GM12878 (cell line): ENCODE measurements around the gene SPRY1. TPM values are rescaled to one million over a fixed set of nuclear protein-coding genes. Genes with fewer than 3 reads are reported as not detected.

Experiments used
- ATAC-seq: fragments of 200-7000 bp; cut with Tn5 transposase; 3 replicates; pipeline ENCODE4 v1.9.1; 2020; ENCODE audit warnings: mild to moderate bottlenecking, moderate library complexity
- BruUV-seq: library from RNA; stranded (reverse); fragments of 400-500 nt; replicated peaks from 2 replicates; lab custom pipeline; 2021; lab: Mats Ljungman, UMichigan
- CTCF ChIA-PET: fragments of 300-600 bp; sonication (Branson Sonifier 250); formaldehyde crosslinking; extraction: SDS; loops from one replicate; lab custom pipeline; 2021; ENCODE audit warnings: inconsistent platforms; lab: Yijun Ruan, JAX
- POLR2A ChIA-PET: fragments of 350-600 bp; formaldehyde crosslinking; extraction: SDS; loops from one replicate; lab custom pipeline; 2021; ENCODE audit warnings: inconsistent platforms; lab: Charles Lee
- RAD21 ChIA-PET: fragments of 300-600 bp; sonication (Branson Sonifier 250); formaldehyde crosslinking; loops from one replicate; lab custom pipeline; 2023; ENCODE audit warnings: antibody characterized with exemption; ENCODE audit not compliant: unreplicated experiment; lab: Charles Lee
- SMC1A ChIA-PET: fragments of 300-600 bp; sonication (Branson Sonifier 250); formaldehyde crosslinking; loops from one replicate; lab custom pipeline; 2023; ENCODE audit not compliant: unreplicated experiment, uncharacterized antibody; lab: Charles Lee
- DNase-seq: peaks from one replicate; pipeline ENCODE4 v3.0.0-alpha.2; 2011; ENCODE audit warnings: low read depth, low spot score
- FAIRE-seq: peaks from 3 replicates; lab custom pipeline; 2011; peaks lifted over from hg19 to GRCh38; lab: Jason Lieb, UNC
- H2AFZ ChIP-seq: 2 replicates; pipeline ENCODE4 v1.6.0; 2011; ENCODE audit warnings: low read depth, low read length, control low read depth; ENCODE audit not compliant: control insufficient read depth
- H3K27ac ChIP-seq: 2 replicates; pipeline ENCODE4 v1.5.1; 2011; ENCODE audit warnings: control low read depth; ENCODE audit not compliant: control insufficient read depth, insufficient read depth
- H3K27me3 ChIP-seq, 2 experiments: replicated peaks in 1 of 2; 2 replicates each; pipeline versions ENCODE4 v1.6.0 to v1.6.1; 2011; ENCODE audit warnings: low read length in 1 of 2; ENCODE audit not compliant: control insufficient read depth in 2 of 2, insufficient read depth in 2 of 2
- H3K36me3 ChIP-seq, 2 experiments: 2 replicates each; pipeline ENCODE4 v1.5.1; 2011; ENCODE audit warnings: low read length in 1 of 2; ENCODE audit not compliant: control insufficient read depth in 2 of 2, insufficient read depth in 2 of 2
- H3K4me1 ChIP-seq: 2 replicates; pipeline ENCODE4 v1.6.1; 2011; ENCODE audit warnings: mild to moderate bottlenecking, low read length, moderate library complexity, mixed read lengths; ENCODE audit not compliant: control insufficient read depth, insufficient read depth
- H3K4me2 ChIP-seq: 2 replicates; pipeline ENCODE4 v1.6.0; 2011; ENCODE audit warnings: control low read depth; ENCODE audit not compliant: control insufficient read depth, insufficient read depth
- H3K4me3 ChIP-seq: fragments of 200-600 bp; sonication (generic); 2 replicates; pipeline ENCODE4 v1.5.1; 2016
- H3K79me2 ChIP-seq: 2 replicates; pipeline ENCODE4 v1.6.0; 2011; ENCODE audit warnings: low read length; ENCODE audit not compliant: control insufficient read depth, insufficient read depth
- H3K9ac ChIP-seq: 2 replicates; pipeline ENCODE4 v1.8.0; 2011; ENCODE audit warnings: low read length, control low read depth, mixed read lengths; ENCODE audit not compliant: control insufficient read depth, insufficient read depth
- H3K9me3 ChIP-seq: replicated peaks from 3 replicates; pipeline ENCODE4 v1.5.1; 2011; ENCODE audit warnings: mild to moderate bottlenecking, low read length; ENCODE audit not compliant: control insufficient read depth, insufficient read depth
- H4K20me1 ChIP-seq: 2 replicates; pipeline ENCODE4 v1.6.0; 2011; ENCODE audit not compliant: control insufficient read depth, insufficient read depth
- BMI1 ChIP-seq: fragments of 450-650 bp; IDR thresholded peaks from 2 replicates; pipeline ENCODE4 v1.6.1; 2016; ENCODE audit warnings: mild to moderate bottlenecking, moderate library complexity, borderline replicate concordance
- CHD2 ChIP-seq: IDR thresholded peaks from 2 replicates; pipeline ENCODE4 v1.6.1; 2011; ENCODE audit warnings: low read depth, low read length, improper control_type of control experiment, borderline replicate concordance
- EED ChIP-seq: sonication (generic); IDR thresholded peaks from 2 replicates; pipeline ENCODE4 v1.6.1; 2016; ENCODE audit warnings: antibody characterized with exemption, low read depth
- FOXK2 ChIP-seq: fragments of 450-650 bp; IDR thresholded peaks from 2 replicates; pipeline ENCODE4 v1.6.1; 2017; ENCODE audit warnings: mild to moderate bottlenecking, moderate library complexity
- HDAC6 ChIP-seq: fragments of 200-600 bp; sonication (generic); IDR thresholded peaks from one replicate; pipeline ENCODE4 v1.8.0; 2017; ENCODE audit warnings: antibody characterized with exemption; ENCODE audit not compliant: unreplicated experiment
- HDGF ChIP-seq: fragments of 450-650 bp; IDR thresholded peaks from 2 replicates; pipeline ENCODE4 v1.6.1; 2016; ENCODE audit warnings: antibody characterized with exemption
- KDM1A ChIP-seq: fragments of 200-600 bp; sonication (generic); IDR thresholded peaks from 2 replicates; pipeline ENCODE4 v1.6.1; 2016; ENCODE audit warnings: borderline replicate concordance
- LARP7 ChIP-seq: fragments of 450-650 bp; IDR thresholded peaks from 2 replicates; pipeline ENCODE4 v1.6.1; 2017; ENCODE audit warnings: mild to moderate bottlenecking
- MEF2B ChIP-seq: fragments of 450-650 bp; IDR thresholded peaks from 2 replicates; pipeline ENCODE4 v1.6.1; 2018; ENCODE audit warnings: mild to moderate bottlenecking, moderate library complexity; ENCODE audit not compliant: partially characterized antibody, poor library complexity, severe bottlenecking
- NFYA ChIP-seq: IDR thresholded peaks from 2 replicates; pipeline ENCODE4 v1.6.1; 2011; ENCODE audit warnings: low read depth, mild to moderate bottlenecking, low read length, improper control_type of control experiment, borderline replicate concordance
- NR2C2 ChIP-seq: IDR thresholded peaks from 2 replicates; pipeline ENCODE4 v1.6.1; 2011; ENCODE audit warnings: borderline replicate concordance, low read depth; ENCODE audit not compliant: control insufficient read depth, insufficient read length
- RUNX3 ChIP-seq: IDR thresholded peaks from 2 replicates; pipeline ENCODE4 v1.6.1; 2012; ENCODE audit warnings: low read length, inconsistent platforms
- TCF3 ChIP-seq: IDR thresholded peaks from 2 replicates; pipeline ENCODE4 v1.6.1; 2012; ENCODE audit warnings: low read depth, mild to moderate bottlenecking, low read length, borderline replicate concordance; ENCODE audit not compliant: insufficient read depth
- WGBS: methylation state at CpG from one replicate; pipeline ENCODE4 v1.1.6; 2016; ENCODE audit warnings: low lambda C conversion rate; ENCODE audit not compliant: insufficient replicate concordance, insufficient coverage; ENCODE audit errors: missing lambda C conversion rate; 5-methylcytosine and 5-hydroxymethylcytosine counted together
- in situ Hi-C: fragments of 300-500 bp; cut with MboI; formaldehyde crosslinking; loops from 9 replicates; pipeline ENCODE4 v1.14.3; 2018; ENCODE audit warnings: mixed read lengths
- intact Hi-C: fragments of 100-400 bp; cut with micrococcal nuclease; formaldehyde crosslinking; loops from one replicate; pipeline ENCODE4 v1.14.2; 2022; ENCODE audit not compliant: unreplicated experiment
- polyA plus RNA-seq, 11 experiments: library from polyadenylated mRNA; depleted of rRNA in 4 of 11; unstranded in 6 of 11; stranded (reverse) in 5 of 11; fragments of >200 nt; fragmentation: Nextera tagmentation in 4 of 11; fragmentation: Illumina TruSeq in 1 of 11; extraction: Ambion mirVana in 4 of 11; extraction: Trizol in 1 of 11; gene quantifications; 1 replicate in 1 of 11; 2 replicates in 10 of 11; pipeline versions ENCODE4 v1.2.1 to v1.2.3, GENCODE V29; 2011 to 2016; ENCODE audit warnings: inconsistent platforms in 2 of 11, missing spikeins in 2 of 11, low read depth in 1 of 11
- total RNA-seq, 4 experiments: library from RNA; depleted of rRNA in 3 of 4; stranded (reverse); fragments of >200 nt in 3 of 4; fragmentation: Illumina TruSeq in 1 of 4; extraction: Trizol in 1 of 4; gene quantifications; 2 replicates each; pipeline versions ENCODE4 v1.2.1 to v1.2.3, GENCODE V29; 2013 to 2021
- TF ChIP-seq, protein P1 (sequence below): IDR thresholded peaks from 2 replicates; pipeline ENCODE4 v1.6.1; 2011; ENCODE audit warnings: borderline replicate concordance, low read depth, mild to moderate bottlenecking, moderate library complexity, mixed read lengths, low read length; ENCODE audit not compliant: insufficient read depth; ENCODE audit errors: extremely low read length

Gene SPRY1
- total and polyA plus RNA-seq, 10 of the 15 experiments (the other 5 are each of a cell fraction or from before 2014, with no cell fraction given), result 0.05 to 5.7 (median 0.23) TPM; not detected in 2

DNA sequence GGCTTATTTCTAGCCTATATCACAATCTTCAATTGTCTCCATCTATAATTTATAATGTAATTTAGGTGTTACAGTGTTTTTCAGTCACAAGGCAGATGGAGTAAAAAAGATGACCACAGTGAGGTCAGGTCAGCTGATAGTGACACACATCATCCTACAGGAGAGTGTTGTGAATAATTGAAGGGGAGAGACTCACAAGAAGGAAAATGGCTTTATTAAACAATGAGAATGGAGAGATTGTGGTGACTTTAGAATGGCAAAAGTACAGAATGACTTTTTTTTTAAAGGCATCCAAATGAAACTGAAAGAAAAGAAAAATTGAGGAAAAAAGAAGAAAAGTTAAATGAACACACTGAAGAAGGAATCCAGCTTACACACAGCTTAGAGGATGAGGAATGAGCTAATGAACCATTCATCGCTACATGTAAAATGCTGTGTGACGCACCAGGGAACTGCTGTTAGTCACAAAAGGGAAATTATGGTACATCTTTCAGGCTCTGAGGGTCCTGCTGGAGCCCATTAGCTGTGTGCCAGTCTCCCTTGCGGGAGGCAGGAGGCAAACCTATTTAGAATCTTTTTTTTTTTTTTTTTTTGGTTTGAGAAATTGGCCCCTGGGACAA is 56.6 kb downstream of the SPRY1 start:
- POLR2A ChIA-PET, result interaction anchor here (0.6 kb wide), 1 partner anchor 34 kb away, joined by 5 read pairs; no protein-coding TSS in a partner anchor
- intact Hi-C loops, result no loop called here

More for the DNA sequence above, 56.6 kb downstream of the SPRY1 start:
- H3K27me3 ChIP-seq, result no peaks in the 10 kb centered on the region
- no peaks in the 10 kb centered on the region for H4K20me1 ChIP-seq
- DNase-seq (no peak), ATAC-seq (no peak), FAIRE-seq (no peak)
- peaks cover 11% of the 10 kb centered on the region for H3K4me1 ChIP-seq
- H2AFZ ChIP-seq, result no peak overlapping the region
- no peak overlapping the region for H3K4me2 ChIP-seq
- no peak for TF ChIP-seq TCF3
- no peak for TF ChIP-seq NFYA
- TF ChIP-seq NR2C2, result no peak
- no peak for TF ChIP-seq HDGF
- TF ChIP-seq CHD2, result no peak
- no peak for TF ChIP-seq EED
- no peak for TF ChIP-seq LARP7
- no peak for TF ChIP-seq HDAC6
- TF ChIP-seq FOXK2, result no peak
- TF ChIP-seq, protein P1, sequence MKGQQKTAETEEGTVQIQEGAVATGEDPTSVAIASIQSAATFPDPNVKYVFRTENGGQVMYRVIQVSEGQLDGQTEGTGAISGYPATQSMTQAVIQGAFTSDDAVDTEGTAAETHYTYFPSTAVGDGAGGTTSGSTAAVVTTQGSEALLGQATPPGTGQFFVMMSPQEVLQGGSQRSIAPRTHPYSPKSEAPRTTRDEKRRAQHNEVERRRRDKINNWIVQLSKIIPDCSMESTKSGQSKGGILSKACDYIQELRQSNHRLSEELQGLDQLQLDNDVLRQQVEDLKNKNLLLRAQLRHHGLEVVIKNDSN, result no peak
- no peak for TF ChIP-seq BMI1
- TF ChIP-seq KDM1A, result no peak
- no peak for TF ChIP-seq MEF2B
- no peak for TF ChIP-seq RUNX3
- no peaks in the 10 kb centered on the region; the same call in 2 of the 3 replicates for H3K9me3 ChIP-seq
- no peaks in the 10 kb centered on the region for H3K79me2 ChIP-seq
- H3K36me3 ChIP-seq, result no peaks in the 10 kb centered on the region
- in situ Hi-C loops, result no loop called here
- no TSS peak for BruUV-seq
- H3K27ac ChIP-seq, result no peak overlapping the region
- ChIA-PET CTCF (interaction anchor here (1.0 kb wide), 1 partner anchor 209 kb away, joined by 4 read pairs; no protein-coding TSS in a partner anchor), RAD21 (interaction anchor here (0.8 to 1.4 kb wide), 4 partner anchors 48 to 196 kb away, joined by 3 read pairs; no protein-coding TSS in a partner anchor), SMC1A (interaction anchor here (0.9 to 1.1 kb wide), 5 partner anchors 8 to 41 kb away, joined by 3 to 5 read pairs (median 3); no protein-coding TSS in a partner anchor)
- no peak overlapping the region for H3K4me3 ChIP-seq
- 90% methylated on average over 3 of the region's 3 CpGs for WGBS
- no peak overlapping the region for H3K9ac ChIP-seq
